HK-2 (cell line): Measurements from ENCODE around the gene FGR.
"Not testable (repeated sequence)": the region's sequence is repeated elsewhere in the genome, so short reads cannot be mapped to it uniquely, and the experiment has no call there.

Experiments used
- DNase-seq: peaks from one replicate; pipeline ENCODE4 v3.0.0-alpha.2; 2018; ENCODE audit not compliant: unreplicated experiment

The FGR gene

DNA sequence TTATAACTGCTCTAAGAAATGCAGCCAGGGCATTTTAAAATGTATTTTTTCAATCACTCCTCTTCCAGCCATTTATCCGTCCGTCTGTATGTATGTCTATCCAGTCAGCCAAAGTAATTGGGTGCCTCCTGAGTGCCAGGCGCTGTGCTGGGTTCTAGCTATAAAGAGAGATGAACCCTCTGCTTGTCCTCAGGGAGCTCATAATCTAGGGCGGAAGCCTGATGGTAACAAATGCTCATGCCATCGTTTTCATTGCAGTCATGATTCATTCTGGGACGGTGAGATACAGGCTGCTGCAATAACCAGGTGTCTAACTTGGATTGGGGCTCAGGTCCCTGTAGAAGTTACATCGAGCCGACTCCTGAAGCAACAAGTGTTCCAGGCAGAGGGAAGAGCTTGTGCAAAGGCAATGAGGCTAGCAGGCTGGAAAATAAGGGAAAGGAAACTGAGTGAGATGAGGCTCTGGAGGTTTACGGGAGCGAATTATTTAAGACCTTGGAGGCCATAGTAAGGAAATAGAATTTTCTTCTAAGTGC, 25.4 kb upstream of the FGR start:
- DNase-seq = no peak

DNA sequence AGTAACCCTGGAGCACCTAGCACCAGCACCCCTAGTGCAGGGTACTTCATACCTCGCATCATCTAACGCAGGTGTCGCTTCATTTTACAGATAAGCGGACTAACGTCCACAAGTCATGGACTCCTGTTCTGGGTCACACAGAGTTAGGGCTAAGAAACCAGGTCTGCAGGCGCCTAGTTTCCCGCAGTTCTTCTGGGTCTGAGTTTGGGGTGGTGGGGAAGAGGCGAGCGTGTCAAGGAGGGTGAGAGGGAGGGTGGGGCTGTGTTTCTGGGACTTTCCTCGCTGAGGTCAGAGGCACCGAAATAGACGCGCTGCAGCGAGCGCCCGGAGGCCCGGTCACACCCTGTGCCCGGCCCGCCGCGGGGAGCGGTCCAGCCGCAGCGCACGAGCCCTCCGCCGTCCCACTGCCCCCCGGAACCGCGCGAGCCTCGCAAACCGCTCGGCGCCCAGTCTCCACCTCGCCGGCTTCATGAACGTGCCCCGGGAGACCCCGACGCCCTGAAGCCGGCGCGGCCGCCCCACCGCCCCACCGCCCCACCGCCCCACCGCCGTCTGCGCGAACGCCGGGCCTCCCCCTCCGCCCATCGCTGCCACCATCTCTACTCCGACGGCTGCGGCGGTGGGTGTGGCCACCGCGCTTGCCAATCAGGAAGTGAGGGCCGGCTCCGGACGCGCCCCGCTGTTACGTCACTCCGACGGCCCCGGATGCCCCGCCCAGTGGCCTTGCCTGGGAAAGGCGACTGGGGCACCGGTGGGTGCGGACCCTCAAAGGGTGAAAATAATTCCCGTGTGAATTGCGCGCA, 24.7 kb upstream of the FGR start:
- DNase-seq = peak; percentile 77

DNA sequence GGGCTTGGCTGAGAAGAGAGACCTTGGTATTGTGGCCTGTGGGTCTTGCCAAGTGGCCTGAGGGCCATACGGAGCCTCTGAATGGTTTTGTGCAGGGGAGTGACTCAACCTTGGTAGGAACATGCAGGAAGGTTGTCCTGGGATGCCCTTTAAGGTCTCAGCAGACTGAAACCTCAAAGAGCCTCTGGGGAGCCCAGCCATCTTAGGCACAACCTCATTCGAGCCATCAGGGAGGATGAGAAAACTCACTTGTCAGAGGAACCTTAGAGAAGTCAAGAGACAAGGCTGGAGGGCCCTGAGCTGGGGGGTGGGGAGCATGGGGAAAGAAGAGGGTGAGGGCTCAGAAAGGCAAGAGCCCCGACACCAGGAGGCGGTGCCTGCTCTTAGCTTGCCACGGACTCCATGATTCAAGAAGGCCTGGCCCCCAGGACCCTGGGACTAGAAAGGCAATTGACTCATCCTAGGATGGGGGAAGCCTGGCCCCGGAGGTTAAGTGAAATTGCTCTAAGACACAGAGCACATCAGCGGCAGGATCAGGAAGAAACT, 24.0 kb upstream of the FGR start:
- DNase-seq = peak; percentile 43

DNA sequence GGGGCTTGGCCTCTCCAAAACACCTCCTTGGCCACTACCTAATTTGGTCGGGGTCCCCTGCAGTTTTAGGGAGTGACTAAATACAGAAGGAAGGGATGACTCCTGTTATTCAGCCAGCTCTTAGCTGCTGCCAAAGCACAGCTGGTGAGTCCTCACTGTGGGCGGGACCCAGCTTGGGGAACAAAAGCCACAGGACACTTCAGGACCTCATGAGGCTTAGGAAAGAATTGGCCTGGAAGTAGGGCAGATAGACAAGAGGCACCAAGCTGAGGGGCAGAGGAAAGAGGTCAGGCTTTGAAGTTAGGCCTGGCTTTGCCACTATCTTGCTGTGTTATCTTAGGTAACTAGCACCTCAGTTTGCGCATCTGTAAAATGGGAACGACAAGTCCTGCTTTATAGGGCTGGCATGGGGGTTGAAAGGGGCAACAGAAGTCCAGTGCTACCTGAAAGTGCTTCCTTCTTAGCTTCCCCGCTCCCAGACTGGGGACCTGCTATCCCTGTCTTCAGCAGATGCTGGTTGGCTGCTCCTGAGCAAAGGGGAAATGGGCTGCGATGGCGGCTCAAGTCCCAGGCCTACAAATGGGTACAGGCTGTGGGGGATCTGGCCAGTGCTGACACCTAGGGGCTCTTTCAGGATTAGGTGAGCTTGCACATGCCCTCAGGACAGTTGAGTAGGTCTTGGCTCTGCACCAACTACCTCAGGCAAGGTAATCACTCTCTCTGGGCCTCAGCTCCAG, 21.3 kb upstream of the FGR start:
- DNase-seq = no peak

DNA sequence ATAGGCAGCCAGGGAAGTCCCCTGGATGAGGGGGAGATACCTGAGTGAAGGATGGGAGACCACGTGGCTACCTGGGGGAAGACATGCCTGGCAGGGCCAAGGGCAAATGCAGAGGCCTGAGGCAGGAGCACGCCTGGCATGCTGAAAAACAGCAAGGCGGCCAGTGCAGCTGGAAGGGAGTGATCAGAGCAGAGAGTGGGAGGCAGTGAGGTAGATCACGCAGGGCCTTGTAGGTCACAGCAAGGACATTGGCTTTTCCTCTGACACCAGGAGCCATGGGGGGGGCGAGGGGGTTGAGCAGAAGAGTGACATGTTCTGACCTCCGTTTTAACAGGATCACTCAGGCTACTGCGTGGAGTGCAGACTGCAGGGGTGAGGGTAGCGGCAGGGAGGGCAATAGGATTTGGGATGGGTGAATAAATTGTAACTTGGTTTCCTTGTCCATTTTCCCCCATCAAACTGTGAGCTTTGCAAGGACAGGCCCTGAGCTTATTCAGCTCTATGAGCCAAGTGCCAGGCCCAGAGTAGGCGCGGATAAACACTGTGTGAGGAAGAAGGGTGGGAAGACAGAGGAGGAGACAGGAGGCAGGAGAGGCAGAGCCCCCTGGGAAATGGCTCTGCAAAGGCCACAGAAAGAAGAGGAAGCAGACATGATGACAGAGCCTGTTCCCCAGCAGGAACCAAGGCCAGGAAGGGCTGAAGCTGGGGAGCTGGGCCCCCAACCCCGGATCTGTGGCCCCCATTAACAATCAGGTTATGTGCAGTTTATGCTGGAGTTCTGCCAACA, 20.4 kb upstream of the FGR start:
- no peak for DNase-seq

DNA sequence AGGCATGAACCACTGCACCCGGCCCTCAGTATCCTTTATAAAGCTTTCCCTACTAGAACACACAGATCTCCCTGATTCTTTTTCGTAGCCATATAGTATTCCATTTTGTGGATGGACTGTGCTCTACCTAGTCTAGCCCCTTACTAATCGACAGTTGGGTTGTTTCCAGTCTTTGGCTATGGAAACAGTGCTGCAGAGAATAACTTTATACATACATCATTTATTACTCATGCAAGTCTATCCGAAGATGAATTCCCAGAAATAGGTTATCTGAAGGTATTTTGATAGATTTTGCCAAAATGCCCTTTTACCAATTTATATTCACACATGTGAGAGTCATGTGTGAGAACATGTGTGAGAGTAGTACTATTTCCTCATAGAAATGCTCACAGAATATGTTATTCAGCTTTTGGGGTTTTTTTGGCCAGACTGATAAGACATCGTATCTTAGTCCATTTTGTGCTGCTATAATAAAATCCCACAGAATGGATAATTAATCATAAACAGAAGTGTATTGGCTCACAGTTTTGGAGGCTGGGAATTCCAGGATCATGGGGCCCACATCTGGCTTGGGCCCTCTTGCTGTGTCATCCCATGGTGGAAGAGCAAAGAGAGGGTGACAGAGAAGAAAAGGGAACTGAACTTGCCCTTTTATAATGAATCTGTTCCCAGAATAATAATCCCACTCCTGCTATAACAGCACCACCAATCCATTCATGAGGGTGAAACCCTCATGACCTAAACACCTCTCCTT, 17.3 kb upstream of the FGR start:
- no peak for DNase-seq

DNA sequence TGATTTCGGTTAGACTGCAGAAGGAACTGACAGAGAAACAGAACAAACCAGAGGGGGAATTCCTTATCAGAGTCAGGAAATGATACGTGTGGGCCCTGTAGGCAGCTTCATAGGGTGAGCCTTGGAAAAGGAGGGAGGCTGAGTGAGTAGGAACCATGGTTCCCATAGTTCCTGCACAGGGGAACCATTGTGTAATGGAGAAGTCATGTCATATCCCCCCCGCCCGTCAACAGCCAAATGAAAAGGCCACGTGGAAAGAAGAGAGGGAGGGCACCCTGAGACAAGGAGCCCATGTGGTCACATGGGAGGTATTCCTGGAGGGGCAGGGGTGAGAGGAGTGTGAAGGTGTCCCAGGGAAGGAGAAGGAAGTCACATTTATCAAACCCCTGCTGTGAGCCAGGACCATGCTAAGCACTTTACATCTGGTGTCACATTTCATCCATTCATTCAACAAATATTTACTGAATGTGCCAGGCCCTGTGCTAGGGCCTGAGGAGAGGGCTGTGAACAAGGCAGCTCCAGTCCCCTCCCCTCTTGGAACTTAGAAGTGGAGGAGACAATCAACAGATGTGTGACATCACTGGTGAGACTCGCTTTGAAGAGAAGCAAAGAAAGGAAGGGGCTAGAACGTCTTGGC, 15.7 kb upstream of the FGR start:
- no peak for DNase-seq

DNA sequence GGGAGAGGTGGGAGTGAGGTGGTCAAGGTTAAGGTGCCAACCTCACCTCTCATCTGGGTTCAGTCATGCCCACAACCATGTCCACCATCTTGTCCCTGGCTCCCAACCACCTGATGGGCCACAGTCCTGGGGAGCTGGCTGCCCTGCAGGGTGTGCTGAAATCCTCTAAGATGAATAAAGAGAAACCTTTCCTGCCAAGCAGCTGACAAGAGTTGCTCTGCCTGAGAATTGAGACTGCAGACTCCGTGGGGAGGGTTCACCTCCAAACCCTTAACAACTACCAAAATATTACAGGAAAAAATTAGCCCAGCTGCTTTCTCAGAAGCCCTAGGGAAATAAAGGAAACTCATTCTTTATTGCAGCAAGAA, 15.2 kb upstream of the FGR start:
- no peak for DNase-seq

DNA sequence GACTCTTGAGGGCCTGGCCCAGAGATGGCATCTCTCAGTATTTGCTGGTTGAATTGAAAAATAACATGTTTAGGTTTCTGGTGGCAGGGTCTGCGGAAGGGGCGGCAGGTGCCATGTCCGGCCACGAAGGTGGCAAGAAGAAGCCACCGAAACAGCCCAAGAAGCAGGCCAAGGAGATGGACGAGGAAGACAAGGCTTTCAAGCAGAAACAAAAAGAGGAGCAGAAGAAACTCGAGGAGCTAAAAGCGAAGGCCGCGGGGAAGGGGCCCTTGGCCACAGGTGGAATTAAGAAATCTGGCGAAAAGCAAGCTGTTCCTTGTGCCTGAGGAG, 14.3 kb upstream of the FGR start:
- DNase-seq = no peak

DNA sequence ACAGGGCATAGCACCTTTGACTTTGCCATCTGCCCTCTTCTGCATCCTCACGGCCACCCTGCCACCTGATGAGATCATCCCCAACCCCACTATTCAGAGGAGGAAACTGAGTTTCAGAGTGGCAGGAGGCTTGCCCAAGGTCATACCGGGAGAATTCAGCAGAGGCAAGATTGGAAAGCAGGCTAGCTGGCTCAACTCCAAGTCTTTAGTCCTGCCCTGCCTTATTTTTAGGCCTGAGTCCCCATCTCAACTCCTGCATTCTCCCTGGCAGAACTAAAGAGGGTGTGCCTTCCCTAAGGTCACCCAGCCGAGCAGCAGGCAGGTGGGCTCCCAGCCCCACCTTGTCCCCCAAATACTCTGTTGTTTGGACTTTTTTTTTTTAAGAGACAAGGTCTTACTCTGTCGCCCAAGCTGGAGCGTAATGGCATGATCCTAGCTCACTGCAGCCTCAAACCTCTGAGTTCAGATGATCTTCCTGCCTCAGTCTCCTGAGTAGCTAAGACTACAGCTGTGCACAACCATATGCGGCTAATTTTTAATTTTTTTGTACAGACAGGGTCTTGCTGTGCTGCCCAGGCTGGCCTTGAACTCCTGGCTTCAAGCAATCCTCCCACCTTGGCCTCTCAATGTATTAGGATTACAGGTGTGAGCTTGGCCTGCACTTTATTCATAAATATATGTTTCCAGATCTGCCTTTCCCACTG, 13.8 kb upstream of the FGR start:
- DNase-seq = no peak

DNA sequence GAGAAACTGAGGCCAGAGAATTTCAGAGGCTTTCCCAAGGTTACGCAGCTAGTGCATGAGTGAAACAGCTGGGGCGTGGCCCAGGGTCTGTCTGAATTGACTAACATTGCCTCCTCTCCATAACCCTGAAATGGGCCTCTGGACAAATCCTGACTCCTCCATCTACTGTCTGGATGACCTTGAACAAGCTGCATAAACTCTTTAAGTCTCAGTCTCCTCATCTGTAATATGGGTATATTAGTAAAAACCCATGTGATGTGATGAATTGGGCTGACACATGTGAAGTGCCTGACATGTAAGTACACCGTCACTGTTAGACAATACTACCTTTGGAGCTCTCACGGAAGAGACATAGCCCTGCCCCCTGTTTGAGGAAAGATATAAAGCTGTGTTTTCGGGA, 12.3 kb upstream of the FGR start:
- no peak for DNase-seq

DNA sequence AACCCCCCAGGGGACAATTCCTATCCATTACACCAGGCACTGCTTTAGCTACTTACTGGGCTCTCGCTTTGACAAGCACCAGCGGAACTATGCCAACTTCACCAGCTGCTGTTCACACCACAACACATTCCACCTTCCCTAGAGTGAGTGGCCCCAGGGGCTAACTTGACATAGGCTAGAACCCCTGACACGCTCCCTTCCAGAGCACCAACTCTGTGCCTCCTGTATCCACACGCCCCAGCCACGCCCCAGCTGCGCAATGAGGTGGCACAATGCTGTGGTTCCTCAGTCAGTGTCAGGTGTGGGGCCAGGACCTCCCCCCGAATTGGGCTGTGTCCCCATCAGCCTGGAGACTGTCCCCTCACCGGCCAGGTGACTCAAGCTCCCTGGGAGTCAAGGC, 11.7 kb upstream of the FGR start:
- no peak for DNase-seq

DNA sequence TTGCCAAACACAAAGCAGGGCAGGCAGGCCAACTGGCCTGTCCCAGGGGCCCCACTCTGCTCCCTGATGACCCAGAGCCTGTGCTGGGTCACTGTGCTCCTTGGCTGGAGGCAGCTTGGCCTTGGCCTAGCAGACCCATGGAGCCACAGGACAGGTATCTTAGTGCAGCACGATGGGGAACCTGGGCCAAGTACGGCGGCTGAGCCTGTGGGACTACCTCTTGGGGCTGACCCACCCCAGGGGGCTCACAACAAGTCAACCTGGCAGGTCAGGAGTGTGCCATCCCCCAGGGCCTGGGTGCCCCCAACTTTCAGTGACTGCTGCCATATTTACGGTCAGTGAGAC, 10.1 kb upstream of the FGR start:
- DNase-seq = no peak

DNA sequence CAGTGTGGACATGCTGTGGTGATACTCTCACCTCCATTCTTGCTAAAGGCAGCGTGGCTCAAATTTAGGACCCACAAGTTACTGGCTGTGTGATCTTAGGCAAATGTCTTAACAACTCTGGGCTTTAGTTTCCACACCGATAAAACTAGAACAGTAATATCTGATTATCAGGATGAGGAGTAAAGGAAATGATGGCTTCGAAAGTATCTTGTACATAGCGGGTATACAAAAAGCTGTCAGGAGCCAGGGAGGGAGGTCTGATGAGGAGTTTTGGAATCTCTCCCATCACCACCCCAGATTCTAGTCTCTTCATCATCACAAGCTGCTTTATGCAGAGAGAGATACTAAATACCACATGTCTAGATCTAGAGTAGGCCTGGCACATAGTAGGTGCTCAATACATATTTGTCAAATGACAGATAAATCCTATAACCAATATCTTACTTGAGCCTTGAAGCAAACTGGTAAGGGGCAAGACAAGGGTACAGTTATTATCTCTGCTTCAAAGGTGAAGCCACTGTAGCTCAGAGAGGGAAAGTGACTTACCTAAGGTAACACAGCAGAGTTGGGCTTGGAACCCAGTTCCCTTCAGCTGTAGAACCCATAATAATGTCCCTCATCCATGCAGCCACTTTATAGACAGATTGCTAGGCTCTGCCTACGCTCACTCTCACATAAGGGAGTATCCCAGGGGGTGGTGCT, 9.5 kb upstream of the FGR start:
- DNase-seq = no peak

DNA sequence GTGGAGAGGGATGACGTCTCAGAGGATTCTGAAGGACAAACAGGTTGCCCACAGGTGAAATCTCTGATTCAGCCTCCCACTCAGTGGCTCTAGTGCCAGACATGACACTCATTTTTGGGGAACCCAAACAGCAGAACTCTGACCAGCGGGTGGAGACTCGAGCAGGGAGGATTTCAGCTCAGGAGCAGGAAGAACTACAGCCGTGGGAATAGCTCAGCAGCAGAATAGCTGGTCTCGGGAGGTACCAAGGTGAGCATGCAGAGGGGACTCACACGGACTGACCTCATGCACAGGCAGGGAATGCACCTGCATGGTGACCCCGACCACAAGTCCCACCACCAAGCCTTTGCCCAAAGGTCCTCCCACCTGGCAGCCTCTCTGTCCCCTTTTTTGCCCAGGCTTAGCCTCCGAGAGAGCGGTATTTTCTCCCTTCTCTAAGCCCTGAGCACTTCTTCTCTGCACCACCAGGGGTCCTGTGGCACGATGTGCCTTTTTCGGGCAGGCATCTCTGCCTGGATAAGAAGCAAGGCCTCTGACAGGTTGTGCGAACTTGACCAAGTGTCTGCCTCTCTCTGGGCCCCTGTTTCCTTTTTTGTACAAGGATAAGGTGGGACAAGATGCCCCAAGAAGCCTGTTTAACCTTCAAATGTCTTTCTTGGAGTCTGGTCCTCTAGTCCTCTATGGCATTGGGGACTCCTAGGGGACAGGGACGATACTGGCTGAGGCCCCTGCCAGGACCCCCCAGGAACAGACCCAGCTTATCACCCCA, 8.8 kb upstream of the FGR start:
- DNase-seq = peak; percentile 23

DNA sequence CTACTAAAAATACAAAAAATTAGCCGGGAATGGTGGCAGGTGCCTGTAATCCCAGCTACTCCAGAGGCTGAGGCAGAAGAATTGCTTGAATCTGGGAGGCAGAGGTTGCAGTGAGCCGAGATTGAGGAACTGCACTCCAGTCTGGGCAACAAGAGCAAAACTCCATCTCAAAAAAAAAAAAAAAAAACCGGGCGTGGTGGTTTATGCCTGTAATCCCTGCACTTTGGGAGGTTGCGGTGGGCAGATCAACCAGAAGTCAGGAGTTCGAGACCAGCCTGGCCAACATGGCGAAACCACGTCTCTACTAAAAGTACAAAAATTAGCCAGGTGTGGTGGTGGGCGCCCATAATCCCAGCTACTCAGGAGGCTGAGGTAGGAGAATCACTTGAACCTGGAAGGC, 5.5 kb upstream of the FGR start:
- not testable (repeated sequence) for DNase-seq

DNA sequence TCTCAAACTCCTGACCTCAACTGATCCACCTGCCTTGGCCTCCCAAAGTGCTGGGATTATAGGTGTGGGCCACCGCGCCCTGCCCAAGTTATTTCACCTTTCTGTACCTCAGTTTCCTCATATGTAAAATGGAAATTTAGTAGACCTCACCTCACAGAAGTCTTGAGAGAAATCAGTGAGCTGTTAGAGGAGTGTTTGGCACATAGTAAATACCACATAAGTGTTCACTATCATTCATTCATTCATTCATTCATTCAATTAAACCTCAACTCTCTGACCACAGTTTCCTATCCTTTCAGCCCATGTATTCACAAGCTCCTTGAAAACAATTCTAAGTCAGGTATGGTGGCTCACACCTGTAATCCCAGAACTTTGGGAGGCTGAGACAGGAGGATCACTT, 3.8 kb upstream of the FGR start:
- DNase-seq = no peak

DNA sequence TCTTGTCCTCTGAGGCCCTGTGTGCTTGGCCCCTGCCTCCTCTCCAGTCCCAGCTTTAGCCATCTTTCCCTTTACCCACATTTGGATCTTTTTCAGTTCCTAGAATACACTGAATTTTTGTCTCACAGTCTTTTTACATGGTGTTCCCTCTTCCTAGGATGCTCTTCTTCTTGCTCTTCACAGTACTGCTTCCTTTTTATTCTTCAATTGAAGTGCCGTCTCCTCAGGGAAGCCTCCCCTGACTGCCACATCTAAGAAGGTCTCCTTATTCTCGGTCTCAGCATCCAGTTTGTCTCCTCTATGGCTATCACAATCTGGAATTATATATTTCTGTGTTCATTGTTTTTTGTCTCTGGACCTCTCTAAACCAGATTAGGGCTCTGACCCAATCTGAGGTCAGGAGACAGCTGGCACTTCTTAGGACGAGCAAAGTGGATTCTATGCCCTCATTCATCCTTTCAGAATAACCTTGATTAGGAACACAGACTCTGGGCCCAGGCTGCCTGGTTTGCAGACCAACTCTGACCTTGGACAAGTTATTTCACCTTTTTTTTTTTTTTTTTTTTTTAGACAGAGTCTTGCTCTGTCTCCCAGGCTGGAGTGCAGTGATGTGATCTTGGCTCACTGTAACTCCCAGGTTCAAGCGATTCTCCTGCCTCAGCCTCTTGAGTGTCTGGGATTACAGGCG, 3.2 kb upstream of the FGR start:
- DNase-seq = no peak
